H9 (cell line): ENCODE results near the gene TMEM117. TPM values are rescaled to one million over a fixed set of nuclear protein-coding genes. Genes with fewer than 3 reads are reported as not detected.

Experiments used
- DNase-seq: peaks from one replicate; pipeline ENCODE4 v3.0.0-alpha.2; 2017
- H2AFZ ChIP-seq: one replicate; pipeline ENCODE4 v1.6.1; 2013; ENCODE audit warnings: mild to moderate bottlenecking, low read length, control low read depth, moderate library complexity
- H2AK5ac ChIP-seq: 2 replicates; pipeline ENCODE4 v1.6.1; 2013; ENCODE audit warnings: low read length, control low read depth, mixed read lengths; ENCODE audit not compliant: insufficient read length
- H2BK120ac ChIP-seq: one replicate; pipeline ENCODE4 v1.6.1; 2013; ENCODE audit warnings: low read depth, mild to moderate bottlenecking, low read length, control low read depth, inconsistent platforms; ENCODE audit not compliant: poor library complexity, severe bottlenecking
- H2BK12ac ChIP-seq: 2 replicates; pipeline ENCODE4 v1.6.1; 2013; ENCODE audit warnings: low read length, control low read depth, mixed read lengths, low read depth; ENCODE audit not compliant: insufficient read length
- H2BK15ac ChIP-seq: 2 replicates; pipeline ENCODE4 v1.6.1; 2013; ENCODE audit warnings: low read depth, low read length, control low read depth
- H2BK20ac ChIP-seq: one replicate; pipeline ENCODE4 v1.6.1; 2013; ENCODE audit warnings: low read depth, mild to moderate bottlenecking, low read length, control low read depth, inconsistent platforms; ENCODE audit not compliant: poor library complexity, severe bottlenecking
- H2BK5ac ChIP-seq: 2 replicates; pipeline ENCODE4 v1.6.1; 2013; ENCODE audit warnings: low read length, control low read depth, mixed read lengths; ENCODE audit not compliant: insufficient read length
- H3K14ac ChIP-seq: 2 replicates; pipeline ENCODE4 v1.6.1; 2013; ENCODE audit warnings: low read length, control low read depth; ENCODE audit not compliant: insufficient read depth
- H3K18ac ChIP-seq: 2 replicates; pipeline ENCODE4 v1.6.1; 2013; ENCODE audit warnings: low read depth, mild to moderate bottlenecking, mixed read lengths, low read length, control low read depth; ENCODE audit not compliant: insufficient read length
- H3K23ac ChIP-seq: 2 replicates; pipeline ENCODE4 v1.6.1; 2013; ENCODE audit warnings: low read length, control low read depth, mixed read lengths, low read depth; ENCODE audit not compliant: insufficient read length
- H3K23me2 ChIP-seq: 2 replicates; pipeline ENCODE4 v1.6.1; 2013; ENCODE audit warnings: low read depth, mild to moderate bottlenecking, mixed read lengths, low read length, control low read depth; ENCODE audit not compliant: insufficient read length, poor library complexity, severe bottlenecking
- H3K27ac ChIP-seq: 2 replicates; pipeline ENCODE4 v1.5.1; 2013; ENCODE audit warnings: low read length, control low read depth, mixed read lengths, low read depth; ENCODE audit not compliant: insufficient read length
- H3K27me3 ChIP-seq: 2 replicates; pipeline ENCODE4 v1.6.1; 2013; ENCODE audit warnings: low read length, control low read depth, inconsistent platforms; ENCODE audit not compliant: insufficient read depth
- H3K4ac ChIP-seq: 2 replicates; pipeline ENCODE4 v1.6.1; 2013; ENCODE audit warnings: low read depth, mild to moderate bottlenecking, control low read depth, inconsistent platforms, low read length, moderate library complexity
- H3K4me1 ChIP-seq: 2 replicates; pipeline ENCODE4 v1.6.1; 2013; ENCODE audit warnings: low read length, control low read depth, inconsistent platforms; ENCODE audit not compliant: insufficient read depth
- H3K4me2 ChIP-seq: 2 replicates; pipeline ENCODE4 v1.6.1; 2013; ENCODE audit warnings: low read length, control low read depth, mixed read lengths; ENCODE audit not compliant: insufficient read length, insufficient read depth
- H3K56ac ChIP-seq: 2 replicates; pipeline ENCODE4 v1.6.1; 2013; ENCODE audit warnings: low read depth, mild to moderate bottlenecking, mixed read lengths, low read length, control low read depth; ENCODE audit not compliant: insufficient read length
- H3K79me1 ChIP-seq: 2 replicates; pipeline ENCODE4 v1.6.1; 2013; ENCODE audit warnings: low read depth, mild to moderate bottlenecking, moderate library complexity, low read length, control low read depth, inconsistent platforms; ENCODE audit not compliant: insufficient read depth, poor library complexity, severe bottlenecking
- H3K79me2 ChIP-seq: 2 replicates; pipeline ENCODE4 v1.6.1; 2013; ENCODE audit warnings: low read length, control low read depth, inconsistent platforms; ENCODE audit not compliant: insufficient read depth
- H3K9ac ChIP-seq: 2 replicates; pipeline ENCODE4 v1.6.1; 2013; ENCODE audit warnings: low read length, control low read depth, mixed read lengths; ENCODE audit not compliant: insufficient read length; ENCODE audit errors: extremely low read depth
- H3K9me3 ChIP-seq: one replicate; pipeline ENCODE4 v1.6.1; 2013; ENCODE audit warnings: low read depth, low read length, inconsistent platforms; ENCODE audit not compliant: control insufficient read depth
- H3T11ph ChIP-seq: one replicate; pipeline ENCODE4 v1.6.1; 2013; ENCODE audit warnings: mild to moderate bottlenecking, low read length, control low read depth, inconsistent platforms
- H4K20me1 ChIP-seq: one replicate; pipeline ENCODE4 v1.6.1; 2013; ENCODE audit not compliant: control insufficient read depth, insufficient read length, insufficient read depth
- H4K5ac ChIP-seq: 2 replicates; pipeline ENCODE4 v1.6.1; 2013; ENCODE audit warnings: low read depth, mild to moderate bottlenecking, mixed read lengths, low read length, control low read depth; ENCODE audit not compliant: insufficient read length
- H4K8ac ChIP-seq: replicated peaks from 2 replicates; pipeline ENCODE4 v1.6.1; 2013; ENCODE audit warnings: low read length, control low read depth, mixed read lengths, low read depth; ENCODE audit not compliant: insufficient read length
- H4K91ac ChIP-seq: 2 replicates; pipeline ENCODE4 v1.6.1; 2013; ENCODE audit warnings: low read depth, mild to moderate bottlenecking, moderate library complexity, mixed read lengths, low read length, control low read depth; ENCODE audit not compliant: insufficient read length
- H3K27ac Mint-ChIP-seq, 3 experiments: 2 replicates in 2 of 3; 3 replicates in 1 of 3; pipeline ENCODE4 v1.8.0; 2020 to 2021; ENCODE audit warnings: mixed read lengths in 3 of 3, mild to moderate bottlenecking in 1 of 3, moderate library complexity in 1 of 3
- H3K27me3 Mint-ChIP-seq: 2 replicates; pipeline ENCODE4 v1.8.0; 2021; ENCODE audit warnings: low read depth, mild to moderate bottlenecking, moderate library complexity, mixed read lengths
- H3K36me3 Mint-ChIP-seq, 3 experiments: 2 replicates in 2 of 3; 3 replicates in 1 of 3; pipeline ENCODE4 v1.8.0; 2020 to 2021; ENCODE audit warnings: low read depth in 3 of 3, mixed read lengths in 3 of 3; ENCODE audit not compliant: insufficient read depth in 1 of 3
- H3K4me1 Mint-ChIP-seq, 2 experiments: 2 replicates each; pipeline ENCODE4 v1.8.0; 2020; ENCODE audit warnings: mixed read lengths in 2 of 2
- H3K4me3 Mint-ChIP-seq, 2 experiments: 2 replicates in 1 of 2; 3 replicates in 1 of 2; pipeline ENCODE4 v1.8.0; 2020 to 2021; ENCODE audit warnings: mild to moderate bottlenecking in 2 of 2, mixed read lengths in 2 of 2, moderate library complexity in 1 of 2
- H3K9me3 Mint-ChIP-seq, 2 experiments: 2 replicates in 1 of 2; 3 replicates in 1 of 2; pipeline ENCODE4 v1.8.0; 2020; ENCODE audit warnings: mild to moderate bottlenecking in 2 of 2, mixed read lengths in 2 of 2, moderate library complexity in 1 of 2
- CTCF ChIP-seq: fragments of 200-600 bp; sonication (generic); conservative IDR thresholded peaks from 3 replicates; pipeline ENCODE4 v1.8.0; 2021; ENCODE audit warnings: antibody characterized with exemption, mild to moderate bottlenecking
- WGBS: extraction: QIAGEN DNeasy Blood & Tissue Kit; methylation state at CpG from one replicate; pipeline ENCODE4 v1.1.7; 2013; ENCODE audit warnings: missing lambda C conversion rate, low lambda C conversion rate, mixed read lengths; ENCODE audit not compliant: insufficient read length; ENCODE audit errors: extremely low coverage; 5-methylcytosine and 5-hydroxymethylcytosine counted together
- total RNA-seq: library from RNA; stranded (reverse); gene quantifications from 2 replicates; pipeline ENCODE4 v1.2.1, GENCODE V29; 2021

Gene TMEM117
- total RNA-seq, 1 experiment from 2014 or later, result 1.7 TPM

GRCh38 chr12:44336577-44336976 lies 500.7 kb downstream of the TMEM117 start:
- Histone ChIP-seq H4K20me1 (no peaks in the 10 kb centered on the region), H3K4ac (no peak overlapping the region), H3T11ph (no peak overlapping the region), H2BK20ac (no peak overlapping the region), H3K23ac (no peak overlapping the region), H3K4me1 (no peaks in the 10 kb centered on the region), H3K9ac (no peak overlapping the region), H3K27ac (no peak overlapping the region), H3K14ac (no peak overlapping the region), H3K9me3 (no peaks in the 10 kb centered on the region), H3K23me2 (no peaks in the 10 kb centered on the region), H3K56ac (no peak overlapping the region), H3K79me2 (no peaks in the 10 kb centered on the region), H2BK15ac (no peak overlapping the region), H4K8ac (no peak overlapping the region), H3K4me2 (no peak overlapping the region), H2AFZ (no peak overlapping the region), H2BK5ac (no peak overlapping the region), H2AK5ac (no peak overlapping the region), H2BK120ac (no peak overlapping the region), H3K79me1 (no peaks in the 10 kb centered on the region), H4K5ac (no peak overlapping the region), H2BK12ac (no peak overlapping the region), H4K91ac (no peak overlapping the region), H3K18ac (no peak overlapping the region), H3K27me3 (no peaks in the 10 kb centered on the region)
- Mint-ChIP-seq H3K4me1 (no peaks in the 10 kb centered on the region), H3K4me3 (no peak overlapping the region), H3K36me3 (0 out of 7 replicates have a peak, but pooled peaks cover 0 to 3% (median 0%) of the 10 kb centered on the region in 3 experiments), H3K9me3 (peaks cover 3 to 6% of the 10 kb centered on the region in 2 experiments; a peak in 3 of 5 replicates), H3K27ac (no peak overlapping the region), H3K27me3 (no peaks in the 10 kb centered on the region; the same call in 1 of the 2 replicates)
- no peak for TF ChIP-seq CTCF
- DNase-seq, result no peak
- WGBS, result no CpG with 5 or more reads among the region's 2 CpGs
